ENCODE data around the gene C16orf78.

Gene C16orf78

GRCh38 chr16:49398761-49399160 is 25.2 kb downstream of the C16orf78 start:
- no peak for DNase-seq

GRCh38 chr16:49399594-49400364 is 26.2 kb downstream of the C16orf78 start:
- no peak for DNase-seq

- DNase-seq, result no peak
Observed at GRCh38 chr16:49400611-49401010, 27.0 kb downstream of the C16orf78 start.

- no peak for DNase-seq
Observed at GRCh38 chr16:49405123-49405522, 31.5 kb downstream of the C16orf78 start.

- DNase-seq, result no peak
Observed at GRCh38 chr16:49405530-49405929, 31.9 kb downstream of the C16orf78 start.

DNA sequence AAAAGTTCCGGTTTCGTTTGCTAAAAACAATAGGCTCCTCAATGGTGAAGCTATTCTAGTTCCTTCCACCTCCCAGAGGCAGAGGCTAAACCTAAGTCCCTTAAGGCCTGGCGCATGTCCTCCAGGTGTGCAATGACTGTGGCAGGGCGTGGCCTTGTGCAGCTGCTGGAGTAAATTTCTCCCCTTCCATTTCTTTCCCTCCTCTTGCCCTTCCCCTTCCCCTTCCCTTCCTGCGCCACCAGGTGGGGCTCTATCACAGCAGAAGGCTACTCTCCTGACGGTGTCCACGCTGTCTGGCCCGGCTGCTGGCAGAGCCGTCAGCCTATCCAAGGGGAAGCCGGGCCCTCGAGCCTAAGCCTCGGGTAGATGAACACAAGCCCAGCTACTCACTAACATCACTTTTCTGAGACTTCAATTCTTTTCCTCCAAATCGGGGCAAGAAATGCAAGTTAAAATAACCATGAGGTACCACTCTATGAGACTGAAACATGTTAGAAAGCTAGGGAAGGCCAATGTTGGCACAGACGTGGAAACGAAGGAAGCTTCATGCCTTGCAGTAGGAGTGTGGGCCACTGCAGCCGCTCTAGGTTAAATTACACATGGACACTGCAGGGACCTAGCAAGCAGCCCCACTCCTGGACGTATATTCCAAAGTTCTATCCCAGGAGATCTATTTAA is 34.4 kb downstream of the C16orf78 start:
- peak; percentile 94 for DNase-seq

- no peak for DNase-seq
Observed at GRCh38 chr16:49409121-49409520, 35.5 kb downstream of the C16orf78 start.

DNA sequence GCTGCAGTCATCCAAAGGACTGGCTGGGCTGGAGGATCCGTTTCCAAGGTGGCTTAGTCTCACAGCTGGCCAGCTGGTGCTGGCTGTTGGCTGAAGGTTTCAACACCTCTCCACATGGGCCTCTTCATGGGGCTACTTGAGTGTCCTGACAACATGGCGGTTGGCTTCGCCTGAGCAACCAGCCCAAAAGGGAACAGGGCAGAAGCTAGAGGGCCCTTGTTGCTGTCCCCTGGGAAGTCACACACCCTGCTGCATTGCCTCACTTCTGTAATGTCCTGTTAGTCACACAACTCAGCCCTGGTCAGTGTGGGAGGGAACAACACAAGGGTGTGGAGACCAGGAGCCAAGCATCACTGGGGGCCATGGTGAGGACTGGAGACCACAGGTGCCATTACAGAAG is 36.6 kb downstream of the C16orf78 start:
- DNase-seq, result no peak

- DNase-seq, result no peak
Observed at GRCh38 chr16:49411121-49411970, 37.7 kb downstream of the C16orf78 start.

DNA sequence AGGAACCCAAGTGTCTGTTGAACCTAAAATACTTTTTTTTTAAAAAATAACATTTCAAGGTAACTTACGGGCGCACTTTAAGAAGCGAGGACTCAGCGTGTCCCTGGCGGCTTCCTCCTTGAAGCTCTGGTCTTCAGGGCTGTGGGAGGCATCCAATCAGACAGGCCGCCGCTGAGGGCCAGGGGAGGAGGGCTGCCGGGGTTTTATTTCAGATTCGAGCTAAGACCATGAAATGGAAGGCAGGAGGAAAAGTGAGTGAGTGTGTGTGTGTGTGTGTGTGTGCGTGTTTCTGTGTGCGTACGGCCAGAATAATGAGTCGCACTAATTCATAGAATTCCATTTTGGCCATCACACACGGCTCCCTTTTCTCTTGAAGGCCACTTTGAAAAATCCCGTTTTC is 41.1 kb downstream of the C16orf78 start:
- DNase-seq, result no peak

DNA sequence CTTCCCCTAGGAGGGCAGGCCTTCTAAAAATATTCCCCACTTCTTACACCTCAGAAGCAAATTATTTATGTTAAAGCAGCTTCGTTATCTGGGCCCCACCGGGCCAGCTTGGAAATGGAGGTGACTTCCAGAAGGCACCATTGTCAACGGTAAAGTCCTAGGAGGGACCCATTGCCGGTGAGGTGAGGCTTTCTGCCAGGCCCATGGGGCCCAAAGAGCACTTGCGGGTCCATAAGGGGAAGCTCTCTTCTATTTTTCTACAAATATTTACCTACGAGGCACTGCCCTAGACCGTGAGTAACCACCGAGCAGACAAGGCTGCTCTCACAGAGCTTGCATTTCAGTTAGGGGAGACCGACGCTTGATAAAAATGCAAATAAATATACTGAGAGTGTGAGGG is 41.5 kb downstream of the C16orf78 start:
- no peak for DNase-seq

DNA sequence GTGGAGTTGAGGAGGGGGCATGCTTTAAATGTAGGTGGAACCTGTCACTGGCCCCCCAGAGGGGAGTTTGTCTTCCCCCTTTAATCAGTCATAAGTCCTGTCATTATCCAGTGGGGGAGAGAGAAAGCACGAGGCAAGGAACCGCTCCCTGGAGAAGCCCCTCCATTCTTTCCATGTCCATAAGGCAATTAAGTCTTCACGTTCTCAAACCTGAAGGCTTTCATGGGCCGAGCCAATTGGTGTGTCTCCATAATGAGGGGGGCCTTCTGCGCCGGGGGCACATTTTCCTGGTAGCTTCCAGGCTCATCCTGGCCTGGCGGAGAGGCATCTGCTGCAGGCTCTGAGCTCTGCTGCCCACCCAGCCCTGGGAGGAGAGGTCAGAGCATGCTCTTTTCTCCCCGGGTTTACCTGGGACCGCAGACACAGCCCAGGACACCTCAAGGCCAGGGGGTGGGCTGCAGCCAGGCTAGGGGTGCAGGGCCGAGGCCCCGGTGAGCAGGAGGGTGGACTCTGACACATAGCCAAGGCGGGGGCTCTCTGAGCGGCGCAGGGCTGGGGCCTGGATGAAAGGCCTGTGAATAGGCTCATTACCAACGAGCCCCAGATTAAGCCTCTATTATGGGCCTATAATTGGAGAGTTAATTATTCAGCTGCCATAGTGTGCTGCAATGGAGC is 42.5 kb downstream of the C16orf78 start:
- DNase-seq, result no peak

- no peak for DNase-seq
Observed at GRCh38 chr16:49417354-49417753, 43.8 kb downstream of the C16orf78 start.

- DNase-seq, result no peak
Observed at GRCh38 chr16:49419006-49419405, 45.4 kb downstream of the C16orf78 start.

- no peak for DNase-seq
Observed at GRCh38 chr16:49419862-49420261, 46.3 kb downstream of the C16orf78 start.

- no peak for DNase-seq
Observed at GRCh38 chr16:49422896-49423295, 49.3 kb downstream of the C16orf78 start.

- no peak for DNase-seq
Observed at GRCh38 chr16:49424961-49425360, 51.4 kb downstream of the C16orf78 start.

- DNase-seq, result no peak
Observed at GRCh38 chr16:49427771-49428170, 54.2 kb downstream of the C16orf78 start.

GRCh38 chr16:49428808-49429207 is 55.2 kb downstream of the C16orf78 start:
- no peak for DNase-seq

DNA sequence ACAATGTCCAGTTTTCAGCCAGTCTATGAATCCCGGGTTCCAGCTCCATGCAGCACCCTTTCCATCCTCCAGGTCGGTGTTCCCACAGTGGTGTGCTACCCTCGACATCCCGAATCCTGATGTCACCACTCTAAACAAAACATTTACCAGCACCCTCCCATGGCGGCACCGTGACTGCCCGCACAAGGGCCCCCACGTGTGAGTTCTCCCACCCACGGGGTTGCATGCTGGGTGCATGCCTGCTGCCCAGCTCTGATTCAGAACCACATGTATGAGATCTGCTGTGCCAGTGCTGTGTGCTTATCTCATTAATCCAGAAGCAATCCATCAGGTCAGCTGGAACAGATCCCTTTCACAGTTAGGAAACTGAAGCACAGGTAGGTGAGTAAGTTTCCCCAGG is 57.4 kb downstream of the C16orf78 start:
- no peak for DNase-seq

DNA sequence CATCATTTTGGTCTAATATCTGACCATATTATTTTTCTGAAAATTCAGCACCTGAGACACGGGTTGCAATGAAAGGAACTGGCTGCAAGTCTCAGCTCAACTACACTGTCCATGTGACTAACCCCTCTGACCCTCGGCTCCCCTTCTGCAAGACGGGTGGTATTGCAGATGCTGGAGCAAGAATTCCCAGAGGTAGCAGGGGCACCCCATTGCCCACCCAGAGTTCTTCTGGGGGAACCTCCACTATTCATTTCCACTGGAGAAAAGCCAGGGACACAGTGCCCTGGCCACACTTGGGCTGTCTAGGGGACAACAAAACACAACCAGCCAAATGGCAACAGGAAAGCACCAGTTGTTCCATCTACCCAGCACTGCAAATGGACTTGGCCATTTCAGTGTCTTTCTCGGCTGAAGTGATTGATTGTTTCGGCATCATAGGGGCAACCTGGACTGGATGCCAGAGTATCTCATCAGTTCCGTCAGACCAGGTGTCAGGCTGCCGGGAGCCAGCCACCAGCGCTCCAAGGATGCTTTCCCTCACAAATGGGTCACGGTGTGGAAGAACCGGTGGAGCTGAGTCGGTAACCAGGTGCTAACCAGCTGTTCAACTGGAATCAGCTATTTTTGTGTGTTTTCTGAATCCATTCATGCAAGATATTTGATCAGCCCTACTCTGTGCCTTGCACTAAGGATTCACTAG is 58.1 kb downstream of the C16orf78 start:
- DNase-seq, result no peak

DNA sequence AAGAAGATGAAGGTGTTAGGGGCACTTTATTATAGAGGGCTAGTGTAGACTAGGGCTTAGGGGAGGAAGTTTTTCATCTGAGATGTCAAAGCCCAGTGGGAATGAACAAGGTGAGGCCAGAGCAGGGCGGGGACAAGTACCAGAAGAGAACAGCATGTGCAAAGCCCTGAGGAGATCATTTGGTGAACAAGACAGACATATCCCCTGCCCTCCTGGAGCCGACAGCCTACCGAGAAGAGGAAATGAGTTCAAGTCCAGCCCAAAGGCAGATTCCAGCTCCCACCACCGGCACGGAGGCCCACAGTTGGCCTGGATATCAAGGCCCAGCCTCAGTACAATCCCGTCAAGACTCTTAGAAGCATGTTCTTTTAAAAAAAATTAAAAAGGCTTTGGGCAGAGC is 61.1 kb downstream of the C16orf78 start:
- DNase-seq, result no peak
